Progenitor cell of endocrine pancreas (in vitro differentiated cells): ENCODE results near the gene NFATC2IP. TPM values are rescaled to one million over a fixed set of nuclear protein-coding genes. Genes with fewer than 3 reads are reported as not detected.
"Not testable (repeated sequence)": the region's sequence is repeated elsewhere in the genome, so short reads cannot be mapped to it uniquely, and the experiment has no call there.

ENCODE experiments used
- DNase-seq: peaks from one replicate; pipeline ENCODE4 v3.0.0; 2021; ENCODE audit warnings: low spot score; ENCODE audit not compliant: unreplicated experiment
- H3K27ac Mint-ChIP-seq: 2 replicates; pipeline ENCODE4 v1.8.0; 2021; ENCODE audit warnings: mild to moderate bottlenecking, moderate library complexity, mixed read lengths
- H3K27me3 Mint-ChIP-seq: 2 replicates; pipeline ENCODE4 v1.8.0; 2021; ENCODE audit warnings: mixed read lengths
- H3K36me3 Mint-ChIP-seq: 2 replicates; pipeline ENCODE4 v1.8.0; 2022; ENCODE audit warnings: mixed read lengths; ENCODE audit not compliant: insufficient read depth
- H3K4me1 Mint-ChIP-seq: 2 replicates; pipeline ENCODE4 v1.8.0; 2021; ENCODE audit warnings: low read depth, mixed read lengths
- H3K4me3 Mint-ChIP-seq: 2 replicates; pipeline ENCODE4 v1.8.0; 2021; ENCODE audit warnings: low read depth, mild to moderate bottlenecking, moderate library complexity, mixed read lengths
- H3K9me3 Mint-ChIP-seq: 2 replicates; pipeline ENCODE4 v1.8.0; 2021; ENCODE audit warnings: low read depth, mixed read lengths
- total RNA-seq: library from RNA; stranded (reverse); gene quantifications from 2 replicates; pipeline ENCODE4 v1.2.1, GENCODE V29; 2021
- TF ChIP-seq, protein P1 (sequence below): fragments of 200-600 bp; sonication (generic); IDR thresholded peaks from one replicate; pipeline ENCODE4 v1.5.0; 2021; ENCODE audit warnings: antibody characterized with exemption, mild to moderate bottlenecking; ENCODE audit not compliant: unreplicated experiment

NFATC2IP gene
- total RNA-seq, 1 donor from 2014 or later, result 77.1 TPM

DNA sequence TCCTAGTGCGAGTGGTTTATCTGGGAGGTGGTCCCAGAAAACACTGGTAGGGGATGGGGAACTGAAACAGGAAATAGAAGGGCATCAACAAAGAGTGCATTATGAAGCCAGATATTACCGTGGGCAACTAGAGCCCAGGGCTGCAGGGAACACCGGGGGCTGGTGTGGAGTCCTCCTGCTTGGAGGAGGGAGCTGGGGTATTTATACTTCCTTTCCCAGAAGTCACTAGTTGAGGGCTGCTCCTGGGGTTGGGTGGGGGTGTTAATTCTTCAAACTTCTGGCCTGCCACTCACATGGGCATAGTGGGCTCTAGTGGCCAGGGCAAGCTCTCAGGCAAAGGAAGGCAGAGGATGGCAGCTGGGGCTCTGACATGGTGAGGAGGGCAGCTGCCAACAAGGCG lies 48.8 kb downstream of the NFATC2IP start:
- TF ChIP-seq, protein P1, sequence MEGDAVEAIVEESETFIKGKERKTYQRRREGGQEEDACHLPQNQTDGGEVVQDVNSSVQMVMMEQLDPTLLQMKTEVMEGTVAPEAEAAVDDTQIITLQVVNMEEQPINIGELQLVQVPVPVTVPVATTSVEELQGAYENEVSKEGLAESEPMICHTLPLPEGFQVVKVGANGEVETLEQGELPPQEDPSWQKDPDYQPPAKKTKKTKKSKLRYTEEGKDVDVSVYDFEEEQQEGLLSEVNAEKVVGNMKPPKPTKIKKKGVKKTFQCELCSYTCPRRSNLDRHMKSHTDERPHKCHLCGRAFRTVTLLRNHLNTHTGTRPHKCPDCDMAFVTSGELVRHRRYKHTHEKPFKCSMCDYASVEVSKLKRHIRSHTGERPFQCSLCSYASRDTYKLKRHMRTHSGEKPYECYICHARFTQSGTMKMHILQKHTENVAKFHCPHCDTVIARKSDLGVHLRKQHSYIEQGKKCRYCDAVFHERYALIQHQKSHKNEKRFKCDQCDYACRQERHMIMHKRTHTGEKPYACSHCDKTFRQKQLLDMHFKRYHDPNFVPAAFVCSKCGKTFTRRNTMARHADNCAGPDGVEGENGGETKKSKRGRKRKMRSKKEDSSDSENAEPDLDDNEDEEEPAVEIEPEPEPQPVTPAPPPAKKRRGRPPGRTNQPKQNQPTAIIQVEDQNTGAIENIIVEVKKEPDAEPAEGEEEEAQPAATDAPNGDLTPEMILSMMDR, result no peak
- DNase-seq, result no peak
- H3K36me3 Mint-ChIP-seq, result no peaks in the 10 kb centered on the region
- H3K4me1 Mint-ChIP-seq, result no peaks in the 10 kb centered on the region
- no peaks in the 10 kb centered on the region for H3K9me3 Mint-ChIP-seq
- H3K27ac Mint-ChIP-seq, result no peak overlapping the region
- H3K27me3 Mint-ChIP-seq, result peaks cover 21% of the 10 kb centered on the region
- H3K4me3 Mint-ChIP-seq, result no peak overlapping the region

GRCh38 chr16:29000019-29000418 lies 49.3 kb downstream of the NFATC2IP start:
- H3K36me3 Mint-ChIP-seq, result no peaks in the 10 kb centered on the region
- H3K4me1 Mint-ChIP-seq, result no peaks in the 10 kb centered on the region
- TF ChIP-seq, protein P1, result no peak
- no peak overlapping the region for H3K27ac Mint-ChIP-seq
- no peaks in the 10 kb centered on the region for H3K9me3 Mint-ChIP-seq
- H3K4me3 Mint-ChIP-seq, result no peak overlapping the region
- DNase-seq, result no peak
- H3K27me3 Mint-ChIP-seq, result peaks cover 25% of the 10 kb centered on the region

DNA sequence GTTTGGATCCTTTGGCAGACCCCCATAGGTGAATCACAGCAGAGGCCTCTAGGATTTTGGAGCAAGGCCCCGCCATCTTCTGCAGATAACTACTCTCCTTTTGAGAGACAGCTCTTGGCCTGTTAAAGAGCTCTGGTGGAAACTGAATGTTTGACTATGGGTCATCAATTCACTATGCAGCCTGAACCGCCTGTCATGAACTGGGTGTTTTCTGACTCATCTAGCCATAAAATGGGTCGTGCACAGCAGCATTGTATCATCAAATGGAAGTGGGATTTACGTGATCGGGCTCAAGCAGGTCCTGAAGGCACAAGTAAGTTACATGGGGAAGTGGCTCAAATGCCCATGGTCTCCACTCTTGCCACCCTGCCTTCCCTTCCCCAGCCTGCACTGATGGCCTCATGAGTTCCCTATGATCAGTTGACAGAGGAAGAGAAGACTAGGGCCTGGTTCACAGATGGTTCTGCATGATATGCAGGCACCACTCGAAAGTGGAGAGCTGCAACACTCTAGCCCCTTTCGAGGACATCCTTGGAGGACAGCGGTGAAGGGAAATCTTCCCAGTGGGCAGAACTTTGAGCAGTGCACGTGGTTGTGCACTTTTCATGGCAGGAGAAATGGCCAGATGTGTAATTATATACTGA lies 53.9 kb downstream of the NFATC2IP start:
- H3K27me3 Mint-ChIP-seq, result peaks cover 29% of the 10 kb centered on the region
- not testable (repeated sequence) for H3K9me3 Mint-ChIP-seq, H3K4me1 Mint-ChIP-seq, H3K27ac Mint-ChIP-seq, DNase-seq, H3K4me3 Mint-ChIP-seq, H3K36me3 Mint-ChIP-seq

DNA sequence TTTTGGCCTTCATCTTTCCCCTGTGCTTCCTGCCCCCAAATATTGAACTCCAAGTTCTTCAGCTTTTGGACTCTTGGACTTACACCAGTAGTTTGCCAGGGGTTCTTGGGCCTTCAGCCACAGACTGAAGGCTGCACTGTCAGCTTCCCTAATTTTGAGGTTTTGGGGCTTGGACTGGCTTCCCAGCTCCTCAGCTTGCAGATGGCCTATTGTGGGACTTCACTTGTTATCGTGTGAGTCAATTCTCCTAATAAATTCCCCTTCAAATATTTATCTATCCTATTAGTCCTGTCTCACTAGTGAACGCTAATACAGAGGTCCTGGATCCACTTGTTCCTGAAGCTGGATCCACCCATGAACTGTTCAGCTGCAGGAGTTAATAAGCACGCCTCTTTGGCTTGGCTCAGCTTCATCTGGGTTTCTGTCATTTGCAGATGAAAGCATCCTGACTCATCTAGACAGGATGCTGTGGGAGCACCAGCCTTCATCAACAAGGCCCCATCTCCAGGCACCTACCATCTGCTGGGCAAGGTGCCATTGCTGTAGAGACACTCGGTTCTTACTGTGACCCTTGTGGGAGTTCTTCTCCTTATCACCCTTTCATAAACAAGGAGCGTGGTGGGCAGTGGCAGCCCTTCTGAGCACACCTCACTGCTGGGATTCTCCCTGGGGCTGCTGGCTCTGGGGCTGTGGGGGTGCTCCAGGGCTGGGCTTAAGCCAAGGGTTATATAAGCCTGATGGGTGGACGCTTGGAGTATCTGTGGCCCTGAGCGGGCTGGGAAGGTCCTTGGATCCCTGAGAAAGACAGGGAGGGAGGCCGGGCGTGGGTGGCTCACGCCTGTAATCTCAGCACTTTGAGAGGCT lies 57.2 kb downstream of the NFATC2IP start:
- Mint-ChIP-seq H3K9me3 (no peaks in the 10 kb centered on the region), H3K27me3 (peaks cover 31% of the 10 kb centered on the region), H3K4me3 (no peak overlapping the region), H3K27ac (no peak overlapping the region), H3K36me3 (no peaks in the 10 kb centered on the region), H3K4me1 (no peaks in the 10 kb centered on the region)
- TF ChIP-seq, protein P1, result no peak
- no peak for DNase-seq

GRCh38 chr16:29009050-29009837 lies 58.5 kb downstream of the NFATC2IP start:
- no peak overlapping the region for H3K27ac Mint-ChIP-seq
- DNase-seq, result no peak

More at GRCh38 chr16:29009050-29009837, 58.5 kb downstream of the NFATC2IP start:
- Mint-ChIP-seq H3K9me3 (no peaks in the 10 kb centered on the region), H3K4me3 (no peak overlapping the region), H3K4me1 (no peaks in the 10 kb centered on the region), H3K36me3 (no peaks in the 10 kb centered on the region), H3K27me3 (peaks cover 27% of the 10 kb centered on the region)
- TF ChIP-seq, protein P1, result no peak
